Superior temporal gyrus (tissue), 1 donor: ENCODE results near the gene RELCH.

ENCODE experiments used
- DNase-seq: peaks from one replicate; pipeline ENCODE4 v3.0.0-alpha.2; 2016; ENCODE audit errors: extremely low spot score

RELCH gene

GRCh38 chr18:62339106-62339988, 152.3 kb downstream of the RELCH start:
- no peak for DNase-seq

GRCh38 chr18:62340996-62341395, 153.9 kb downstream of the RELCH start:
- DNase-seq, result no peak

- no peak for DNase-seq
Measured at GRCh38 chr18:62341473-62341872, 154.4 kb downstream of the RELCH start.

GRCh38 chr18:62342884-62343283, 155.8 kb downstream of the RELCH start:
- peak; percentile 38 for DNase-seq

DNA sequence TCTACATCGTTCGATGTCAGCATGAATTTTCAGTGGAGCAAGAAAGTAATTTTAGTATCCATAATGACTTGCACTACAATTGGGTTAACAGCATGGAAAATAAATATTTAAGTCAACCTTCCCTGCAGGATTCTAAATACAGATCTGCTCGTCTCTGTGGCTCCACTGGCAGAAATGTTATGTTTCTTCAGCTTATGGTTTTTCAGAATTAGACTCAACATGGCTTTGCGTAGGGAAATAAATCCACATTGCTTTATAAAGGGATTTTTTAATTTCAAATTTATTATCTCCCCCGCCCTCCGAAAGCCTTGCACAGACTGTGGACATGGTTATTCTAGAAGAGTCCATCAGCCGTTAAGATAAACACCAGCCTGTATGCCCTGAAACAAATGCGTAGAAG, 156.3 kb downstream of the RELCH start:
- no peak for DNase-seq

GRCh38 chr18:62345909-62346308, 158.9 kb downstream of the RELCH start:
- no peak for DNase-seq

DNA sequence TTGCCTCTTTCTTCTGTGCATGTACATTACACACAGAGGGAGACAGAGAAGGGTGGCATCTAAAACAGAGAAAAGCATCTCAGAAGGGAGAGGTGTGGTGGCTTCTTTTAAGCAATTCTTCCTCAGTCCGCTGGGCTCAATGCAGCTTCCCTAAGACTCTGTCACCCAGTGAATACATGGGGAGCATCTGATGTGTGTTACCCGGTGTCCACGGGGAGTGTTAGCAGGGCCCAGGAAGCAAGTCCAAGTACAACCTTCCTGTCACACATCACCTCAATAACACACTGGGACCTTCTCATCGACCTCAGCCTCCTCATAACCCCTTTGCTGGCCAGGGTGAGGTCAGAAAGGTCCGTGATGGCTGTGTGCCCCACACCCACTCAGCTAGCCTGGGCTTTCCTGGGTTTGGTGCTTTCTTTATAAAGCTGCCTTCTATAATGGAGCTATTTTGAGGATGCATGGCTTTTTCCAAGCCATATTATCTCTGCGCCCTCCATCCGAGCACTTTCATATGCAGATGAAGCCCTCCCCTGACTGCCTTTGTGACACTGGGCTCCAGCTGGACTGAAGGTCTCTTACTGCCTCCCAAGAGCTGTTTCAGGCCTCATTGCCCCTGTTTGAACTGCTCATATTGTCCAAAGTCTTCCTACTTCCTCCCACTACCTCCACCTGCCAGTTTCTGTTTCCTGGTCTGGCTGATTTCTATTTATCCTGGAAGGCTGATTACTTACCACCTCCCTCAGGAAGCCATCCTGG, 159.5 kb downstream of the RELCH start:
- DNase-seq, result no peak

DNA sequence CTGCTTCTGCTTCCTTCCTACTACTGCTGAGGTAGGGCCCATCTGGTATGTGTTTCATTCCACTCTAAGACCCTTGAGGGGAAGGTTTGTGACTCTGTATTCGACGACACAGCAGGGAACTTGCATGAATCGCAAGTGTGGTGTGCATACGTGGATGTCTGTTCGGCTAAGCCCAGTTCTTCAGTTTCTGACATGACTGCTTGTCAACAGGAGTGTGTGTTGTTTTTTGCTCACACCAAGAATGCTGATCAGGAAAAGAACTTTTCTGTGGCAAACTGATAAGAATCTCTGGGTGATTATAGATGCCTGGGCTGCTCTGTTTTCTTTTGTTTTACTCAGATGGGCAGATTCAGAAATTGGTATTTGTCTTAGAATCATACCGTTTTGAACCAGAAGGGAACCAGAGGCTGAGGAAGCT, 160.0 kb downstream of the RELCH start:
- no peak for DNase-seq

DNA sequence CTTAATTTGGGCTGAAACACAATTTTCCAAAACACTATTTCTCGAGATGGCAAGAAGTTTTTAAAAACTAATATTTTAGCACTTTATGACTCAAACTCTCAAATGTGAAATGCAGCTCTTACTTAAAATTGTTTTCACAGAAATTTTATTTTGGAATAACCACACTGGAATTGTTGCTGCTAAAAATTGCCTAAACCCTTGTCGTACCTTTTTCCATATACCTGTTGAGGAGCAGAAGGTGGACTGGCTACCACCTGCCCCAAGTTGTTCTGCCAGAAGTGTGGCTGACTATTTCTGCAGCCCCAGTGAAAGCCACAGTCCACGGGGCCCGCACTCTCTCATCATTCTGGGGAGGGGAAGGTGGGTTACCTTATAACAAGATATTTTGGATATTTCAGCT, 161.4 kb downstream of the RELCH start:
- DNase-seq, result no peak

GRCh38 chr18:62353170-62353569, 166.1 kb downstream of the RELCH start:
- DNase-seq, result no peak

GRCh38 chr18:62354151-62354550, 167.1 kb downstream of the RELCH start:
- no peak for DNase-seq

- DNase-seq, result no peak
Measured at GRCh38 chr18:62357079-62357719, 170.1 kb downstream of the RELCH start.
